ENCODE results near the gene SEMA5B.

The SEMA5B gene

GRCh38 chr3:123028233-123028828, 768 bp upstream of the SEMA5B start (continued):
- TF ChIP-seq ZNF549 (tag by site-specific recombination; IDR thresholded peaks at IDR 0.05) = no peak
- peak; percentile 77 for TF ChIP-seq ZBTB17 (tag by site-specific recombination; IDR thresholded peaks at IDR 0.05)
- TF ChIP-seq KLF7 (tag by site-specific recombination; IDR thresholded peaks at IDR 0.05; ENCODE audit: borderline replicate concordance) = peak; percentile 16; the same call in 1 of the 2 replicates
- no peak for TF ChIP-seq ZNF704 (tag by site-specific recombination; IDR thresholded peaks at IDR 0.05)
- TF ChIP-seq ZNF211 (tag by site-specific recombination; IDR thresholded peaks at IDR 0.05; ENCODE audit: low read depth) = no peak
- TF ChIP-seq BCL11A (tag by site-specific recombination; IDR thresholded peaks at IDR 0.05; ENCODE audit: low read depth) = no peak
- peak; percentile 92 for TF ChIP-seq ZNF600 (tag by site-specific recombination; IDR thresholded peaks at IDR 0.05)
- no peak for TF ChIP-seq ZNF792 (tag by site-specific recombination; IDR thresholded peaks at IDR 0.05)
- peak; percentile 56; the same call in 1 of the 2 replicates for TF ChIP-seq ZFP69B (tag by site-specific recombination; IDR thresholded peaks at IDR 0.05)
- no peak for TF ChIP-seq ZNF169 (tag by site-specific recombination; IDR thresholded peaks at IDR 0.05)
- TF ChIP-seq, protein P1, sequence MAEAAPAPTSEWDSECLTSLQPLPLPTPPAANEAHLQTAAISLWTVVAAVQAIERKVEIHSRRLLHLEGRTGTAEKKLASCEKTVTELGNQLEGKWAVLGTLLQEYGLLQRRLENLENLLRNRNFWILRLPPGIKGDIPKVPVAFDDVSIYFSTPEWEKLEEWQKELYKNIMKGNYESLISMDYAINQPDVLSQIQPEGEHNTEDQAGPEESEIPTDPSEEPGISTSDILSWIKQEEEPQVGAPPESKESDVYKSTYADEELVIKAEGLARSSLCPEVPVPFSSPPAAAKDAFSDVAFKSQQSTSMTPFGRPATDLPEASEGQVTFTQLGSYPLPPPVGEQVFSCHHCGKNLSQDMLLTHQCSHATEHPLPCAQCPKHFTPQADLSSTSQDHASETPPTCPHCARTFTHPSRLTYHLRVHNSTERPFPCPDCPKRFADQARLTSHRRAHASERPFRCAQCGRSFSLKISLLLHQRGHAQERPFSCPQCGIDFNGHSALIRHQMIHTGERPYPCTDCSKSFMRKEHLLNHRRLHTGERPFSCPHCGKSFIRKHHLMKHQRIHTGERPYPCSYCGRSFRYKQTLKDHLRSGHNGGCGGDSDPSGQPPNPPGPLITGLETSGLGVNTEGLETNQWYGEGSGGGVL (tag by site-specific recombination; IDR thresholded peaks at IDR 0.05) = no peak
- TF ChIP-seq ZXDB (tag by site-specific recombination; IDR thresholded peaks at IDR 0.05) = peak; percentile 39
- no peak for TF ChIP-seq ZNF585B (tag by site-specific recombination; IDR thresholded peaks at IDR 0.05)
- no peak for TF ChIP-seq ZNF776 (tag by site-specific recombination; IDR thresholded peaks at IDR 0.05; ENCODE audit: borderline replicate concordance)
- TF ChIP-seq KLF16 (tag by site-specific recombination; IDR thresholded peaks at IDR 0.05) = no peak
- TF ChIP-seq, protein P2, sequence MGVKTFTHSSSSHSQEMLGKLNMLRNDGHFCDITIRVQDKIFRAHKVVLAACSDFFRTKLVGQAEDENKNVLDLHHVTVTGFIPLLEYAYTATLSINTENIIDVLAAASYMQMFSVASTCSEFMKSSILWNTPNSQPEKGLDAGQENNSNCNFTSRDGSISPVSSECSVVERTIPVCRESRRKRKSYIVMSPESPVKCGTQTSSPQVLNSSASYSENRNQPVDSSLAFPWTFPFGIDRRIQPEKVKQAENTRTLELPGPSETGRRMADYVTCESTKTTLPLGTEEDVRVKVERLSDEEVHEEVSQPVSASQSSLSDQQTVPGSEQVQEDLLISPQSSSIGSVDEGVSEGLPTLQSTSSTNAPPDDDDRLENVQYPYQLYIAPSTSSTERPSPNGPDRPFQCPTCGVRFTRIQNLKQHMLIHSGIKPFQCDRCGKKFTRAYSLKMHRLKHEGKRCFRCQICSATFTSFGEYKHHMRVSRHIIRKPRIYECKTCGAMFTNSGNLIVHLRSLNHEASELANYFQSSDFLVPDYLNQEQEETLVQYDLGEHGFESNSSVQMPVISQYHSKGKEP (tag by site-specific recombination; IDR thresholded peaks at IDR 0.05) = no peak
- no peak for TF ChIP-seq ZNF24 (tag by site-specific recombination; IDR thresholded peaks at IDR 0.05)
- no peak for TF ChIP-seq ZBTB7A (tag by site-specific recombination; IDR thresholded peaks at IDR 0.05; ENCODE audit: low read depth)
- TF ChIP-seq, protein P3, sequence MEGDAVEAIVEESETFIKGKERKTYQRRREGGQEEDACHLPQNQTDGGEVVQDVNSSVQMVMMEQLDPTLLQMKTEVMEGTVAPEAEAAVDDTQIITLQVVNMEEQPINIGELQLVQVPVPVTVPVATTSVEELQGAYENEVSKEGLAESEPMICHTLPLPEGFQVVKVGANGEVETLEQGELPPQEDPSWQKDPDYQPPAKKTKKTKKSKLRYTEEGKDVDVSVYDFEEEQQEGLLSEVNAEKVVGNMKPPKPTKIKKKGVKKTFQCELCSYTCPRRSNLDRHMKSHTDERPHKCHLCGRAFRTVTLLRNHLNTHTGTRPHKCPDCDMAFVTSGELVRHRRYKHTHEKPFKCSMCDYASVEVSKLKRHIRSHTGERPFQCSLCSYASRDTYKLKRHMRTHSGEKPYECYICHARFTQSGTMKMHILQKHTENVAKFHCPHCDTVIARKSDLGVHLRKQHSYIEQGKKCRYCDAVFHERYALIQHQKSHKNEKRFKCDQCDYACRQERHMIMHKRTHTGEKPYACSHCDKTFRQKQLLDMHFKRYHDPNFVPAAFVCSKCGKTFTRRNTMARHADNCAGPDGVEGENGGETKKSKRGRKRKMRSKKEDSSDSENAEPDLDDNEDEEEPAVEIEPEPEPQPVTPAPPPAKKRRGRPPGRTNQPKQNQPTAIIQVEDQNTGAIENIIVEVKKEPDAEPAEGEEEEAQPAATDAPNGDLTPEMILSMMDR (tag by site-specific recombination; IDR thresholded peaks at IDR 0.05) = peak; percentile 61
- peak; percentile 7; the same call in 1 of the 2 replicates for TF ChIP-seq KLF9 (tag by site-specific recombination; IDR thresholded peaks at IDR 0.05; ENCODE audit: low read depth)
- TF ChIP-seq ZNF518A (tag by site-specific recombination; conservative IDR thresholded peaks at IDR 0.05; ENCODE audit: low read depth) = no peak
- 0 out of 2 replicates have a peak, but pooled peaks have one; percentile 17 for TF ChIP-seq KLF8 (tag by site-specific recombination; IDR thresholded peaks at IDR 0.05)
- no peak for TF ChIP-seq ZNF114 (tag by site-specific recombination; IDR thresholded peaks at IDR 0.05)
- no peak for TF ChIP-seq ZNF623 (tag by site-specific recombination; IDR thresholded peaks at IDR 0.05)
- 0 out of 2 replicates have a peak, but pooled peaks have one; percentile 11 for TF ChIP-seq ZSCAN23 (tag by site-specific recombination; IDR thresholded peaks at IDR 0.05)
- TF ChIP-seq FEZF1 (tag by site-specific recombination; IDR thresholded peaks at IDR 0.05) = no peak
- TF ChIP-seq, protein P4, sequence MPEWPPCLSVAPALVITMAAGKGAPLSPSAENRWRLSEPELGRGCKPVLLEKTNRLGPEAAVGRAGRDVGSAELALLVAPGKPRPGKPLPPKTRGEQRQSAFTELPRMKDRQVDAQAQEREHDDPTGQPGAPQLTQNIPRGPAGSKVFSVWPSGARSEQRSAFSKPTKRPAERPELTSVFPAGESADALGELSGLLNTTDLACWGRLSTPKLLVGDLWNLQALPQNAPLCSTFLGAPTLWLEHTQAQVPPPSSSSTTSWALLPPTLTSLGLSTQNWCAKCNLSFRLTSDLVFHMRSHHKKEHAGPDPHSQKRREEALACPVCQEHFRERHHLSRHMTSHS (tag by site-specific recombination; IDR thresholded peaks at IDR 0.05) = no peak
- no peak for TF ChIP-seq ZNF423 (tag by site-specific recombination; IDR thresholded peaks at IDR 0.05)

All from HEK293 (cell line).